ENCODE data around the gene MOB3A. TPM values are rescaled to one million over a fixed set of nuclear protein-coding genes. Genes with fewer than 3 reads are reported as not detected.

MOB3A gene
- total RNA-seq, 2 experiments from 2014 or later: 96.4 to 97.3 TPM

- H3K4me1 Mint-ChIP-seq (ENCODE audit: low read depth): peaks cover 27% of the 10 kb centered on the region
- H3K27me3 Mint-ChIP-seq: no peaks in the 10 kb centered on the region
- no peaks in the 10 kb centered on the region for H3K9me3 Mint-ChIP-seq
- H3K9me3 ChIP-seq (ENCODE audit: control insufficient read depth in 1 of 2, insufficient read depth in 1 of 2, low read length in 2 of 2): no peaks in the 10 kb centered on the region
- ChIA-PET POLR2A (interaction anchor here (0.7 to 1.1 kb wide), 3 partner anchors 11 to 122 kb away, joined by 3 to 4 read pairs (median 3); no protein-coding TSS in a partner anchor), CTCF (interaction anchor here (0.9 kb wide), 1 partner anchor 44 kb away, joined by 3 read pairs; no protein-coding TSS in a partner anchor)
- TF ChIP-seq CTCF (IDR thresholded peaks at IDR 0.05): no peak
- H3K36me3 ChIP-seq (ENCODE audit: insufficient read depth, low read length): no peaks in the 10 kb centered on the region
- no peaks in the 10 kb centered on the region for H3K27me3 ChIP-seq (ENCODE audit: control insufficient read depth in 1 of 2, insufficient read depth in 2 of 2, low read length in 2 of 2)
- ATAC-seq (ENCODE audit: poor library complexity): no peak
- H3K4me1 ChIP-seq (ENCODE audit: insufficient read depth, low read length): peaks cover 48% of the 10 kb centered on the region
- no peak for DNase-seq
- peak overlapping the region; percentile 25 for H3K4me3 Mint-ChIP-seq
- no peak overlapping the region for H3K4me3 ChIP-seq (ENCODE audit: low read length)
- no peak overlapping the region for H3K27ac ChIP-seq (ENCODE audit: low read depth in 1 of 2, low read length in 2 of 2)
- H3K36me3 Mint-ChIP-seq (ENCODE audit: low read depth): peaks cover 4% of the 10 kb centered on the region
- intact Hi-C loops (cut with DNase I, micrococcal nuclease): no loop called here
- H3K27ac Mint-ChIP-seq: no peak overlapping the region
Observed at GRCh38 chr19:2063824-2064223, 32.3 kb downstream of the MOB3A start.

GRCh38 chr19:2062770-2063169 is 33.4 kb downstream of the MOB3A start:
- H3K4me1 Mint-ChIP-seq (ENCODE audit: low read depth): peaks cover 33% of the 10 kb centered on the region
- ATAC-seq (ENCODE audit: poor library complexity): no peak
- H3K4me1 ChIP-seq (ENCODE audit: insufficient read depth, low read length): peaks cover 59% of the 10 kb centered on the region
- intact Hi-C loops (cut with DNase I, micrococcal nuclease): no loop called here
- H3K27ac ChIP-seq (ENCODE audit: low read depth in 1 of 2, low read length in 2 of 2): no peak overlapping the region
- H3K4me3 Mint-ChIP-seq: peak overlapping the region; percentile 92
- no peak overlapping the region for H3K4me3 ChIP-seq (ENCODE audit: low read length)
- CTCF ChIA-PET: interaction anchor here (0.7 to 0.8 kb wide), 2 partner anchors 25 to 43 kb away, joined by 3 read pairs; no protein-coding TSS in a partner anchor
- H3K27ac Mint-ChIP-seq: peak overlapping the region; percentile 98
- H3K27me3 ChIP-seq (ENCODE audit: control insufficient read depth in 1 of 2, insufficient read depth in 2 of 2, low read length in 2 of 2): no peaks in the 10 kb centered on the region
- peaks cover 4% of the 10 kb centered on the region for H3K36me3 Mint-ChIP-seq (ENCODE audit: low read depth)
- H3K36me3 ChIP-seq (ENCODE audit: insufficient read depth, low read length): no peaks in the 10 kb centered on the region
- POLR2A ChIA-PET: interaction anchor here (1.1 to 2.9 kb wide), 2 partner anchors 11 to 22 kb away, joined by 4 to 21 read pairs; no protein-coding TSS in a partner anchor
- H3K9me3 Mint-ChIP-seq: no peaks in the 10 kb centered on the region
- H3K9me3 ChIP-seq (ENCODE audit: control insufficient read depth in 1 of 2, insufficient read depth in 1 of 2, low read length in 2 of 2): no peaks in the 10 kb centered on the region
- no peaks in the 10 kb centered on the region for H3K27me3 Mint-ChIP-seq
- DNase-seq: no peak
- no peak for TF ChIP-seq CTCF (IDR thresholded peaks at IDR 0.05)

- Histone ChIP-seq H3K27ac (ENCODE audit: low read depth in 1 of 2, low read length in 2 of 2) (peak overlapping the region in 1 of 2 donors; percentile 97), H3K27me3 (ENCODE audit: control insufficient read depth in 1 of 2, insufficient read depth in 2 of 2, low read length in 2 of 2) (no peaks in the 10 kb centered on the region), H3K9me3 (ENCODE audit: control insufficient read depth in 1 of 2, insufficient read depth in 1 of 2, low read length in 2 of 2) (no peaks in the 10 kb centered on the region), H3K4me3 (ENCODE audit: low read length) (peak overlapping the region; percentile 84), H3K4me1 (ENCODE audit: insufficient read depth, low read length) (peaks cover 63% of the 10 kb centered on the region), H3K36me3 (ENCODE audit: insufficient read depth, low read length) (no peaks in the 10 kb centered on the region)
- Mint-ChIP-seq H3K4me3 (peak overlapping the region; percentile 92), H3K4me1 (ENCODE audit: low read depth) (peaks cover 34% of the 10 kb centered on the region), H3K36me3 (ENCODE audit: low read depth) (peaks cover 4% of the 10 kb centered on the region), H3K27ac (peak overlapping the region; percentile 98), H3K9me3 (no peaks in the 10 kb centered on the region), H3K27me3 (no peaks in the 10 kb centered on the region)
- ChIA-PET CTCF (interaction anchor here (0.8 kb wide), 1 partner anchor 43 kb away, joined by 3 read pairs; no protein-coding TSS in a partner anchor), POLR2A (interaction anchor here (1.1 to 2.9 kb wide), 7 partner anchors 7 to 30 kb away, joined by 3 to 21 read pairs (median 7); no protein-coding TSS in a partner anchor)
- ATAC-seq (ENCODE audit: poor library complexity) (no peak), DNase-seq (no peak)
- intact Hi-C loops (cut with DNase I, micrococcal nuclease): no loop called here
- no peak for TF ChIP-seq CTCF (IDR thresholded peaks at IDR 0.05)
Observed at GRCh38 chr19:2062389-2062729, 33.8 kb downstream of the MOB3A start.
